Caco-2 (cell line): ENCODE data around the gene C3orf33. TPM values are rescaled to one million over a fixed set of nuclear protein-coding genes. Genes with fewer than 3 reads are reported as not detected.
A peak's percentile ranks its signal among the peaks of the same experiment; 100 is the strongest.

Source experiments
- BruUV-seq: library from RNA; stranded (reverse); fragments of 400-500 nt; replicated peaks from 2 replicates; lab custom pipeline; 2021; lab: Mats Ljungman, UMichigan
- CTCF ChIA-PET: fragments of 300-600 bp; sonication (Branson Sonifier 250); formaldehyde crosslinking; loops from one replicate; lab custom pipeline; 2022; ENCODE audit warnings: antibody characterized with exemption; lab: Charles Lee
- POLR2A ChIA-PET: fragments of 300-600 bp; sonication (Branson Sonifier 250); formaldehyde crosslinking; loops from one replicate; lab custom pipeline; 2022; ENCODE audit warnings: antibody characterized with exemption; lab: Charles Lee
- DNase-seq, 2 experiments: peaks; one replicate each; pipeline versions ENCODE4 v3.0.0 to v3.0.0-alpha.2; 2020 to 2022
- H3K27me3 ChIP-seq: replicated peaks from 2 replicates; pipeline ENCODE4 v1.6.0; 2011; ENCODE audit warnings: low read length; ENCODE audit not compliant: control insufficient read depth, insufficient read depth
- H3K36me3 ChIP-seq: 2 replicates; pipeline ENCODE4 v1.5.1; 2011; ENCODE audit warnings: low read length; ENCODE audit not compliant: control insufficient read depth, insufficient read depth
- H3K4me1 ChIP-seq: fragments of 250-450 bp; sonication (Bioruptor Pico); 2 replicates; pipeline ENCODE4 v1.5.1; 2020; ENCODE audit warnings: mild to moderate bottlenecking
- H3K4me3 ChIP-seq: 2 replicates; pipeline ENCODE4 v1.5.1; 2011; ENCODE audit warnings: low read depth, mild to moderate bottlenecking, control low read depth, low read length
- H3K9me3 ChIP-seq: fragments of 250-450 bp; sonication (Bioruptor Pico); 2 replicates; pipeline ENCODE4 v1.5.1; 2020; ENCODE audit warnings: mild to moderate bottlenecking, moderate library complexity
- H3K27ac Mint-ChIP-seq: one replicate; pipeline ENCODE4 v1.8.0; 2022; ENCODE audit warnings: mixed read lengths; ENCODE audit not compliant: unreplicated experiment
- H3K27me3 Mint-ChIP-seq: one replicate; pipeline ENCODE4 v1.8.0; 2022; ENCODE audit warnings: mixed read lengths; ENCODE audit not compliant: insufficient read depth, unreplicated experiment
- H3K36me3 Mint-ChIP-seq: one replicate; pipeline ENCODE4 v1.8.0; 2022; ENCODE audit warnings: mild to moderate bottlenecking, mixed read lengths; ENCODE audit not compliant: insufficient read depth, unreplicated experiment
- H3K4me1 Mint-ChIP-seq: one replicate; pipeline ENCODE4 v1.8.0; 2022; ENCODE audit warnings: low read depth, mixed read lengths; ENCODE audit not compliant: unreplicated experiment
- H3K4me3 Mint-ChIP-seq: one replicate; pipeline ENCODE4 v1.8.0; 2022; ENCODE audit warnings: mild to moderate bottlenecking, moderate library complexity, mixed read lengths; ENCODE audit not compliant: unreplicated experiment
- H3K9me3 Mint-ChIP-seq: one replicate; pipeline ENCODE4 v1.8.0; 2022; ENCODE audit warnings: mixed read lengths; ENCODE audit not compliant: unreplicated experiment
- intact Hi-C: fragments of 100-400 bp; cut with micrococcal nuclease; formaldehyde crosslinking; loops from one replicate; pipeline ENCODE4 v1.10.0; 2022; ENCODE audit not compliant: unreplicated experiment
- total RNA-seq: library from RNA; stranded (reverse); gene quantifications from 2 replicates; pipeline ENCODE4 v1.2.3, GENCODE V29; 2022
- TF ChIP-seq, protein P1 (sequence below), 2 experiments: fragments of 200-600 bp in 1 of 2; IDR thresholded peaks; 1 replicate in 1 of 2; 2 replicates in 1 of 2; pipeline versions ENCODE4 v1.5.1 to v1.8.0; 2011 to 2022; ENCODE audit warnings: antibody characterized with exemption in 1 of 2, control low read depth in 1 of 2, inconsistent platforms in 1 of 2, low read depth in 1 of 2, low read length in 1 of 2, mild to moderate bottlenecking in 1 of 2, moderate library complexity in 1 of 2; ENCODE audit not compliant: insufficient read depth in 1 of 2, severe bottlenecking in 1 of 2, unreplicated experiment in 1 of 2

C3orf33 gene
- total RNA-seq, 1 experiment from 2014 or later: 5.4 TPM

- ChIA-PET POLR2A (no interaction called here), CTCF (no interaction called here)
- H3K27me3 ChIP-seq: no peaks in the 10 kb centered on the region
- H3K4me1 ChIP-seq: peaks cover 11% of the 10 kb centered on the region
- peak in 1 of 2 experiments; percentile 24 for DNase-seq
- Mint-ChIP-seq H3K27ac (no peak overlapping the region), H3K9me3 (no peaks in the 10 kb centered on the region), H3K4me1 (peaks cover 14% of the 10 kb centered on the region), H3K27me3 (no peaks in the 10 kb centered on the region), H3K4me3 (no peak overlapping the region), H3K36me3 (no peaks in the 10 kb centered on the region)
- no peaks in the 10 kb centered on the region for H3K36me3 ChIP-seq
- no peak overlapping the region for H3K4me3 ChIP-seq
- TF ChIP-seq, protein P1, sequence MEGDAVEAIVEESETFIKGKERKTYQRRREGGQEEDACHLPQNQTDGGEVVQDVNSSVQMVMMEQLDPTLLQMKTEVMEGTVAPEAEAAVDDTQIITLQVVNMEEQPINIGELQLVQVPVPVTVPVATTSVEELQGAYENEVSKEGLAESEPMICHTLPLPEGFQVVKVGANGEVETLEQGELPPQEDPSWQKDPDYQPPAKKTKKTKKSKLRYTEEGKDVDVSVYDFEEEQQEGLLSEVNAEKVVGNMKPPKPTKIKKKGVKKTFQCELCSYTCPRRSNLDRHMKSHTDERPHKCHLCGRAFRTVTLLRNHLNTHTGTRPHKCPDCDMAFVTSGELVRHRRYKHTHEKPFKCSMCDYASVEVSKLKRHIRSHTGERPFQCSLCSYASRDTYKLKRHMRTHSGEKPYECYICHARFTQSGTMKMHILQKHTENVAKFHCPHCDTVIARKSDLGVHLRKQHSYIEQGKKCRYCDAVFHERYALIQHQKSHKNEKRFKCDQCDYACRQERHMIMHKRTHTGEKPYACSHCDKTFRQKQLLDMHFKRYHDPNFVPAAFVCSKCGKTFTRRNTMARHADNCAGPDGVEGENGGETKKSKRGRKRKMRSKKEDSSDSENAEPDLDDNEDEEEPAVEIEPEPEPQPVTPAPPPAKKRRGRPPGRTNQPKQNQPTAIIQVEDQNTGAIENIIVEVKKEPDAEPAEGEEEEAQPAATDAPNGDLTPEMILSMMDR (IDR thresholded peaks at IDR 0.05; ENCODE audit: insufficient read depth in 1 of 2, low read depth in 1 of 2, low read length in 1 of 2, severe bottlenecking in 1 of 2, unreplicated experiment in 1 of 2): peak; percentile 24 to 35
- intact Hi-C loops: loop anchor here (2.0 to 5.0 kb wide), 2 partner anchors 102 to 244 kb away; partner anchors contain the start of gene SLC33A1
- H3K9me3 ChIP-seq: no peaks in the 10 kb centered on the region
- BruUV-seq: no TSS peak
Observed at GRCh38 chr3:155753038-155753639, 52.9 kb downstream of the C3orf33 start.

- H3K36me3 Mint-ChIP-seq: peaks cover 5% of the 10 kb centered on the region
- no peaks in the 10 kb centered on the region for H3K9me3 Mint-ChIP-seq
- H3K4me3 Mint-ChIP-seq: peak overlapping the region; percentile 42
- Histone ChIP-seq H3K27me3 (no peaks in the 10 kb centered on the region), H3K9me3 (no peaks in the 10 kb centered on the region), H3K4me3 (no peak overlapping the region), H3K4me1 (peaks cover 25% of the 10 kb centered on the region), H3K36me3 (no peaks in the 10 kb centered on the region)
- peaks cover 31% of the 10 kb centered on the region for H3K4me1 Mint-ChIP-seq
- intact Hi-C loops: loop anchor here (2.0 kb wide), 1 partner anchor 56 kb away; no protein-coding TSS in a partner anchor
- peak overlapping the region; percentile 57 for H3K27ac Mint-ChIP-seq
- CTCF ChIA-PET: interaction anchor here (1.2 to 2.0 kb wide), 2 partner anchors 57 to 121 kb away, joined by 3 to 7 read pairs; partner anchors contain the start of gene C3orf33
- peak; percentile 46 to 48 for DNase-seq
- TF ChIP-seq, protein P1 (IDR thresholded peaks at IDR 0.05; ENCODE audit: insufficient read depth in 1 of 2, low read depth in 1 of 2, low read length in 1 of 2, severe bottlenecking in 1 of 2, unreplicated experiment in 1 of 2): no peak
- POLR2A ChIA-PET: interaction anchor here (1.0 to 1.3 kb wide), 2 partner anchors 58 to 121 kb away, joined by 3 to 4 read pairs; partner anchors contain the start of gene GMPS
- no peaks in the 10 kb centered on the region for H3K27me3 Mint-ChIP-seq
- BruUV-seq: no TSS peak
Observed at GRCh38 chr3:155748611-155749365, 57.3 kb downstream of the C3orf33 start.

DNA sequence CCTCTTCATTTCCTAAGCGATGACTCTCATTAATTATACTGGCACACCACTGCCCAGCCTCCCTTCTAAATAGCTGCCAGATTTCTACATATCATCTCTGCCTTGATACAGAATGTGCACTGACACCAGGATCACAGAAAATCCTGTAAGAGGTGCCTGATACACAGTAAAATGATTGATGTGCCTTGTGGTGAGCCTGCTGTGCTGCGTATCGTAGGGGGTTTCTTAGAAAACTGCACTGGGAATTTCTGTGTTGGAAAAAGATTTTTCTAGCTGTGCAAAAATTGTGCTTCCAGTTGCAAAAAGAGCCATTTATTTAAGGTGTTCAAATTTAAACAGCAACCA lies 58.2 kb downstream of the C3orf33 start:
- no peak for DNase-seq
- ChIA-PET CTCF (interaction anchor here (2.0 kb wide), 1 partner anchor 58 kb away, joined by 7 read pairs; the partner anchor contains the start of gene C3orf33), POLR2A (no interaction called here)
- BruUV-seq: no TSS peak
- intact Hi-C loops: loop anchor here (2.0 kb wide), 1 partner anchor 57 kb away; no protein-coding TSS in a partner anchor
- H3K27me3 Mint-ChIP-seq: no peaks in the 10 kb centered on the region
- H3K4me3 ChIP-seq: no peak overlapping the region
- H3K36me3 ChIP-seq: no peaks in the 10 kb centered on the region
- H3K9me3 Mint-ChIP-seq: no peaks in the 10 kb centered on the region
- H3K36me3 Mint-ChIP-seq: peaks cover 5% of the 10 kb centered on the region
- H3K4me1 Mint-ChIP-seq: peaks cover 31% of the 10 kb centered on the region
- H3K4me1 ChIP-seq: peaks cover 26% of the 10 kb centered on the region
- no peaks in the 10 kb centered on the region for H3K9me3 ChIP-seq
- H3K4me3 Mint-ChIP-seq: peak overlapping the region; percentile 42
- TF ChIP-seq, protein P1 (IDR thresholded peaks at IDR 0.05; ENCODE audit: insufficient read depth in 1 of 2, low read depth in 1 of 2, low read length in 1 of 2, severe bottlenecking in 1 of 2, unreplicated experiment in 1 of 2): no peak
- H3K27me3 ChIP-seq: no peaks in the 10 kb centered on the region
- peak overlapping the region; percentile 57 for H3K27ac Mint-ChIP-seq
